Smooth muscle cell (in vitro differentiated cells): ENCODE data around the gene RPH3AL. TPM values are rescaled to one million over a fixed set of nuclear protein-coding genes. Genes with fewer than 3 reads are reported as not detected.
A peak's percentile ranks its signal among the peaks of the same experiment; 100 is the strongest.

Experiments used
- DNase-seq: peaks from one replicate; lab custom pipeline; 2025; ENCODE audit not compliant: unreplicated experiment; lab: John Stamatoyannopoulos, UW
- H2AFZ ChIP-seq: fragments of 200-600 bp; sonication (generic); 2 replicates; pipeline ENCODE4 v1.6.0; 2016; ENCODE audit warnings: antibody characterized with exemption, low read depth, mild to moderate bottlenecking
- H3F3A ChIP-seq: fragments of 200-600 bp; sonication (generic); 2 replicates; pipeline ENCODE4 v1.6.0; 2017; ENCODE audit warnings: antibody characterized with exemption, low read depth
- H3K27ac ChIP-seq: fragments of 200-600 bp; sonication (generic); 2 replicates; pipeline ENCODE4 v1.5.1; 2016; ENCODE audit warnings: low read depth, mild to moderate bottlenecking
- H3K27me3 ChIP-seq: fragments of 200-600 bp; sonication (generic); 2 replicates; pipeline ENCODE4 v1.6.1; 2016; ENCODE audit warnings: low read depth, mild to moderate bottlenecking
- H3K36me3 ChIP-seq: fragments of 200-600 bp; sonication (generic); 2 replicates; pipeline ENCODE4 v1.5.1; 2016; ENCODE audit warnings: low read depth
- H3K4me1 ChIP-seq: fragments of 200-600 bp; sonication (generic); 2 replicates; pipeline ENCODE4 v1.5.1; 2016; ENCODE audit warnings: low read depth
- H3K4me2 ChIP-seq: fragments of 200-600 bp; sonication (generic); 2 replicates; pipeline ENCODE4 v1.6.0; 2016; ENCODE audit warnings: mild to moderate bottlenecking
- H3K4me3 ChIP-seq: fragments of 200-600 bp; sonication (generic); 2 replicates; pipeline ENCODE4 v1.5.1; 2016; ENCODE audit warnings: mild to moderate bottlenecking
- H3K79me2 ChIP-seq: fragments of 200-600 bp; sonication (generic); 2 replicates; pipeline ENCODE4 v1.6.0; 2016; ENCODE audit warnings: low read depth, mild to moderate bottlenecking
- H3K9ac ChIP-seq: fragments of 200-600 bp; sonication (generic); 2 replicates; pipeline ENCODE4 v1.6.0; 2016; ENCODE audit warnings: low read depth
- H3K9me3 ChIP-seq: fragments of 200-600 bp; sonication (generic); replicated peaks from 2 replicates; pipeline ENCODE4 v1.5.1; 2016; ENCODE audit warnings: low read depth
- H4K20me1 ChIP-seq: fragments of 200-600 bp; sonication (generic); 2 replicates; pipeline ENCODE4 v1.6.0; 2016; ENCODE audit warnings: low read depth
- CTCF ChIP-seq: fragments of 200-600 bp; sonication (generic); IDR thresholded peaks from 2 replicates; pipeline ENCODE4 v1.5.1; 2017; ENCODE audit warnings: borderline replicate concordance, mild to moderate bottlenecking, antibody characterized with exemption; ENCODE audit not compliant: insufficient read depth, poor library complexity, severe bottlenecking
- WGBS: methylation state at CpG from one replicate; pipeline ENCODE4 v1.1.7; 2016; ENCODE audit warnings: low lambda C conversion rate; 5-methylcytosine and 5-hydroxymethylcytosine counted together
- polyA plus RNA-seq: library from polyadenylated mRNA; unstranded; fragments of >200 nt; fragmentation: Nextera tagmentation; extraction: Ambion mirVana; gene quantifications from 2 replicates; pipeline ENCODE4 v1.2.1, GENCODE V29; 2016
- total RNA-seq: library from RNA; depleted of rRNA; stranded (reverse); fragments of >200 nt; gene quantifications from 2 replicates; pipeline ENCODE4 v1.2.3, GENCODE V29; 2014

Gene RPH3AL
- total and polyA plus RNA-seq, 2 experiments from 2014 or later = 1.8 to 3.3 TPM

GRCh38 chr17:305090-305976 lies 47.3 kb downstream of the RPH3AL start:
- Histone ChIP-seq H3K4me1 (peaks cover 7% of the 10 kb centered on the region), H3K27ac (no peak overlapping the region), H4K20me1 (no peaks in the 10 kb centered on the region), H3K79me2 (no peaks in the 10 kb centered on the region), H3K27me3 (no peaks in the 10 kb centered on the region), H3F3A (no peaks in the 10 kb centered on the region), H3K4me3 (no peak overlapping the region), H3K9ac (no peak overlapping the region), H3K4me2 (no peak overlapping the region), H3K9me3 (no peaks in the 10 kb centered on the region), H3K36me3 (no peaks in the 10 kb centered on the region), H2AFZ (no peak overlapping the region)
- DNase-seq = no peak
- WGBS = 67% methylated on average over 23 of the region's 28 CpGs
- TF ChIP-seq CTCF = no peak

GRCh38 chr17:304461-304860 lies 48.1 kb downstream of the RPH3AL start:
- DNase-seq = no peak
- Histone ChIP-seq H3K4me1 (no peaks in the 10 kb centered on the region), H3K27ac (no peak overlapping the region), H3K27me3 (no peaks in the 10 kb centered on the region), H4K20me1 (no peaks in the 10 kb centered on the region), H3K9me3 (no peaks in the 10 kb centered on the region), H3K9ac (no peak overlapping the region), H3K4me2 (peak overlapping the region; percentile 36), H2AFZ (no peak overlapping the region), H3K79me2 (no peaks in the 10 kb centered on the region), H3F3A (no peaks in the 10 kb centered on the region), H3K4me3 (no peak overlapping the region), H3K36me3 (no peaks in the 10 kb centered on the region)
- 39% methylated on average over 10 of the region's 10 CpGs for WGBS
- TF ChIP-seq CTCF = no peak

GRCh38 chr17:303168-303567 lies 49.4 kb downstream of the RPH3AL start:
- no peak for TF ChIP-seq CTCF
- H3K9ac ChIP-seq = no peak overlapping the region
- 97% methylated on average over 9 of the region's 9 CpGs for WGBS
- no peak overlapping the region for H2AFZ ChIP-seq
- no peak for DNase-seq
- H3K9me3 ChIP-seq = no peaks in the 10 kb centered on the region
- no peaks in the 10 kb centered on the region for H3F3A ChIP-seq
- H3K36me3 ChIP-seq = no peaks in the 10 kb centered on the region
- no peak overlapping the region for H3K27ac ChIP-seq
- H4K20me1 ChIP-seq = no peaks in the 10 kb centered on the region
- no peak overlapping the region for H3K4me2 ChIP-seq
- no peak overlapping the region for H3K4me3 ChIP-seq
- no peaks in the 10 kb centered on the region for H3K79me2 ChIP-seq
- no peaks in the 10 kb centered on the region for H3K27me3 ChIP-seq
- H3K4me1 ChIP-seq = no peaks in the 10 kb centered on the region

GRCh38 chr17:302300-302698 lies 50.3 kb downstream of the RPH3AL start:
- H4K20me1 ChIP-seq = no peaks in the 10 kb centered on the region
- no peaks in the 10 kb centered on the region for H3K36me3 ChIP-seq
- 90% methylated on average over 23 of the region's 24 CpGs for whole genome bisulfite sequencing
- no peak overlapping the region for H2AFZ ChIP-seq
- DNase-seq = no peak
- H3K9me3 ChIP-seq = no peaks in the 10 kb centered on the region
- no peak overlapping the region for H3K27ac ChIP-seq
- no peaks in the 10 kb centered on the region for H3K79me2 ChIP-seq
- no peak overlapping the region for H3K4me3 ChIP-seq
- no peaks in the 10 kb centered on the region for H3F3A ChIP-seq
- no peak for TF ChIP-seq CTCF
- H3K9ac ChIP-seq = no peak overlapping the region
- no peaks in the 10 kb centered on the region for H3K27me3 ChIP-seq
- H3K4me2 ChIP-seq = no peak overlapping the region
- no peaks in the 10 kb centered on the region for H3K4me1 ChIP-seq
